Posterior vena cava (tissue), 2 donors: ENCODE data around the gene ZCRB1. TPM values are rescaled to one million over a fixed set of nuclear protein-coding genes. Genes with fewer than 3 reads are reported as not detected.

Source experiments
- DNase-seq: peaks from one replicate; pipeline ENCODE4 v3.0.0-alpha.2; 2020; ENCODE audit warnings: low spot score
- intact Hi-C, 2 donors: fragments of 100-400 bp; cut with DNase I; formaldehyde crosslinking; loops; one replicate each; pipeline versions ENCODE4 v1.14.1 to v1.14.2; 2022 to 2023
- microRNA-seq, 2 donors: library from miRNA; unstranded; fragments of <30 nt; microRNA quantifications; one replicate each; pipeline ENCODE4 v1.2.0, GENCODE V29; 2020 to 2021; ENCODE audit warnings: borderline microRNAs expressed in 2 of 2
- total RNA-seq, 2 donors: library from RNA; stranded (reverse); fragmentation: NEBNext Ultra II Directional; extraction: Animal tissue kit (Norgen Biotek cat#: 25700); gene quantifications; one replicate each; pipeline ENCODE4 v1.2.1, GENCODE V29; 2021
- donor health status: DM: yes; HTN: yes; CAD: no.
- donor health status: DM: yes; HTN: yes; CAD: no.

The ZCRB1 gene
- total RNA-seq, 2 donors from 2014 or later = 42.7 to 45.8 TPM

DNA sequence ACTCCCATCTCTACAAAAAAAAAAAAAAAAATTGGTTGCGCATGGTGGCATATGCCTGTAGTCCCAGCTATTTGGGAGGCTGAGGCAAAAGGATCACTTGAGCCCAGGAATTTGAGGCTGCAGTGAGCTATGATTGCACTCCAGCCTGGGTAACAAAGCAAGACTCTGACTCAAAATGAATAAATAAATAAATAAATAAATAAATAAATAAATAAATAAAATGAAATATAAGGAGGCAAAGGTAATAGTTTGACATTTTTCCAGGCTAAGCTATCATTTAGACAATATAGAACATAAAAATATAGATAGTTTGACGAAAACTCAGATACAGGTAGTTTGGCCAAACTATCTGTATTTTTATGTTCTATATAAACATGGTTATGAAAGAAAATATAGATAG, 40.5 kb downstream of the ZCRB1 start:
- DNase-seq = no peak
- intact Hi-C loops = no loop called here

DNA sequence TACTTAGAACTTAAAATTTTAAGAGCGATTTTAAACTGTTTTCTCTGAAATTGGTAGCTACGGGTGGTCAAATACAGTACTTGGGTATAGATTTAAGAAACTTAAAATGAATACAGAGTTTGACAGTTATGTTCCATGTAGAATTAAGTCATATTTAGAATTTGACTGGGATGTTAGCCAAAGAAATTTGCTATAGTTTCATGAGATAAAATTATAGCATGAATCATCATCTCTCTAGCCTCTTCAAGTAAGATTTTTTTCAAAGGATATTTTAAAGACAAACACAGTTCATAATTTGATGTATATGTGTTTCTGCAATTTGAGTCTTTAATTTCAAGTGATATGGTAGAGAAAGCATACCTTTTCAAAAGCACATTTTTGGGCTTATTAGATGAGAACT, 41.0 kb downstream of the ZCRB1 start:
- no peak for DNase-seq
- intact Hi-C loops = no loop called here

DNA sequence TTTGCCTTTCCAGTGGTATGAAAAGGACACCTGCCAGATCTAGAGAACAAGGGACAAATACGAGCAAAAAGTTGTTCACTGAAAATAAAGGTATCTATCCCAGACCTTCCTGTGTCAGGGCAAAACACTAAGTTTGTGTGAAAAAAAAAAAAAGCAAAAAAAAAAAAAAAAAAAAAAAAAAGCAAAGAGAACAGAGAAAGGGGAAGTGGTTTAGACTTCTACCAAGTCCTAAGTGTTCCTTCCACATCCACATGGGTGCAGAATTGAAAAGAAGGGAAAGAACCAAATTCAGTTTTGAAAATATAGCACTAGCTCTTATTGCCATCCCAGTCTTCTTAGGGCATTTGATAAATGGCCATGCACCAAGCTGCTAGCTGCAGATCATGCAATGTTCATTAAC, 41.7 kb downstream of the ZCRB1 start:
- intact Hi-C loops = no loop called here
- DNase-seq = no peak

DNA sequence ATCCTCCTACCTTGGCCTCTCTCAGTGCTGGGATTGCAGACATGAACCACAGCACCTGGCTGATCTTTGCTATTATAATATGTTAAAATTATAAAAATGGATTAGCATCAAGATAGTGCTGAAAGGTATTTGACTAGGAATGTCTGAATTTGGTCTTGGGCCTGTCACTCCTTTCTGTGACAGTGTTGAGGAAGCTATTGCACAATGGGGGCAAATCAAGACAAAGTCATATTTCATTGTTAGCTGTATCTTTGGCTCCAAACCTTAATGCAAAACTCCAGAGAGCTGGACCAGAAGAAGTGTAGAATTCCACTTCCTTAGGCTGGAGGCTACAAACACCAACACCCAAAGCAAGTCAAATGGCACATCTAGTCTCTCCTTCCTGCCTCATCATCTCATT, 42.2 kb downstream of the ZCRB1 start:
- intact Hi-C loops = no loop called here
- DNase-seq = no peak

DNA sequence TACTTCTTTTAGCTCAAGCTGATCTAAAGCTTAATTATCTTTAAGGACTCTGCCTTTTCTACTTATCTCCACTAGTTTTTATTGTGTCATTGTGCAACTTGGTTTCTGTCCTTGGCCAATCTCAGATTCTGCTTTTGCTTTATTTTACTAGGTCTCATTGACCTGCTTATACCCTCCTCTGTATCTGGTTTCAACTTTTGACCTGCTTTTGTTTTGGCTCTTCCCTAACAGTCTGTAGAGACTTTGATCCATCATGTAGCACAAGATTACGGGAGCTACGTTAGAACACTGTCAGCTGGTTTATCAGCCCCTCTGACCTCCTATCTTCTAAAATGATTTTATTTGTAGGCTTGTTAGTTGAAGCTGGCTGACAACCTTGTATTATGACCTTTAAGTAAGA, 43.6 kb downstream of the ZCRB1 start:
- intact Hi-C loops = no loop called here
- no peak for DNase-seq

DNA sequence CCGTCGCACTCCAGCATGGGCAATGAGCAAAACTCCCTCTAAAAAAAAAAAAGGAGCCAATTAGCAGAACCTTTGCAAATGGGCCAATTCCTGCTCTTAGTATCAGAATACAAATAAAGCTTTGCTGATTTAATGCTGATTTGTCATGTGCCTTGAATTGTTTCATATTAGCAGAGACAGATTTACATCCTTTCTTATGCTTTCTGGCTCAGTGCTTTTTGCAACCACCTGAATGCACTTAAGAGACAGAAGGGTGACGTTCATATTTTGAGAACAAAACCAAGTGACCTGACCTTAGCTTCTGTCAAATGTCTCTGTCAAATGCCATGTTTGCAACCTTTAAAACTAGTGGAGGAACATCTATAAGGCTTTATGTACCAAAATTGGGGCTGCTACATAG, 44.0 kb downstream of the ZCRB1 start:
- DNase-seq = no peak
- intact Hi-C loops = no loop called here

DNA sequence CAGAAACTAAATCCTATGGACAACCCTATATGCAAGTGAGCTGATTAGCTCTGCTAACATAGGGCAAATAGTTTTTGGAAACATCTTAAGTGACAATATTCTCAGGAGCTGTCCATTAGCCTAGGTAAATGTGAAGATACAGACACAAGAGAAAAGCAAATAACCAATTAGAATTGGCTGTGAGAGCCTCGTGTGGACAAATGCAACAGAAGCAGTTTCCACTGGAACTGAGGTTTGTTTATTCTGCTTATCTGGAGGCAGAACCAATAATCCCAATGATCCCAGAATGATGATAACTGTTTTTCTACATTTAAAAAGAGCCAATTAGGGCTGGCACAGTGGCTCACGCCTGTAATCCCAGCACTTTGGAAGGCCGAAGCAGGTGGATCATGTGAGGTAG, 44.6 kb downstream of the ZCRB1 start:
- intact Hi-C loops = no loop called here
- DNase-seq = no peak

DNA sequence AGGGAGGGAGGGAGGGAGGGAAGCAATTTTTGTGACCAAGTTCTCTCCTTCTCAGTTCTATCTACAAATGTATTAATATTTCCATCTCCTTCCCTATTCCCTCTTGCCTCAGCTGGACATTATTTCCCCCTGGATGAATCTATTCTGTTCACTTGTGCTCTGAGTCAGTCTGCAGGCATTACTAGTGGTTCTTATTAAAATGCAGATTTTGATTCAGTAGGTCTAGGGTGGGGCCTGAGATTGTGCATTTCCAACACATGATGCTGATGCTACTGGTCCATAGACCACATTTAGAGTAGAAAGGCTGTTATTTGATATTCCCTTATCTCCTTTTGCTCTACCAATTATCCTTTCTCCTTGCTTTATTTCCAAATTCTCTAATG, 47.8 kb downstream of the ZCRB1 start:
- intact Hi-C loops = no loop called here
- DNase-seq = no peak

DNA sequence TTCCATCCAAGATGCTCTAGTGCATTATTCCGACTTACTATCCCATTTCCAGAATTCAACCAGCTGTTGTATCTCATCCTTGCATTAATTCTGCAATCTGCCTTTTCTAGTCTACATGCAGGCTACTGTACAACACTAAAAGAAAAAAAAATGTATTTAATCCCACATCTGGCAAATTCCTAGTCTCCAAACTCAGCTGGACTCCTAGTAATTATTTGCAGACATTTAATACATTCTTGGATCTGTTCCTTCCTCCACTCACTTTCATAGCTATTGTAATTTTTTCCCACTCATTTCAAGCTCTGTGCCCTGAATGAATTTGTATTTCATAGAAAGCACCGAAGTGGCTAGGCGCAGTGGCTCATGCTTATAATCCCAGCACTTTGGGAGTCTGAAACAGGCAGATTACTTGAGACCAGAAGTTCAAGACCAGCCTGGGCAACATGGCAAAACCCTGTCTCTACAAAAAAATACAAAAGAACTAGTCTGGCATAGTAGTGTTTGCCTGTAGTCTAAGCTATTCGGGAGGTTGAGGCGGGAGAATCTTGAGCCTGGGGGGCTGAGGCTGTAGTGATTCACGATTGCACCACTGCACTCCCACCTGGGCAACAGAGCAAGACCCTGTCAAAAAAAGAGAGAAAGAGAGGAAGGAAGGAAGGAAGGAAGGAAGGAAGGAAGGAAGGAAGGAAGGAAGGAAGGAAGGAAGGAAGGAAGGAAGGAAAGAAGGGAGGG, 48.3 kb downstream of the ZCRB1 start:
- intact Hi-C loops = no loop called here
- DNase-seq = no peak

DNA sequence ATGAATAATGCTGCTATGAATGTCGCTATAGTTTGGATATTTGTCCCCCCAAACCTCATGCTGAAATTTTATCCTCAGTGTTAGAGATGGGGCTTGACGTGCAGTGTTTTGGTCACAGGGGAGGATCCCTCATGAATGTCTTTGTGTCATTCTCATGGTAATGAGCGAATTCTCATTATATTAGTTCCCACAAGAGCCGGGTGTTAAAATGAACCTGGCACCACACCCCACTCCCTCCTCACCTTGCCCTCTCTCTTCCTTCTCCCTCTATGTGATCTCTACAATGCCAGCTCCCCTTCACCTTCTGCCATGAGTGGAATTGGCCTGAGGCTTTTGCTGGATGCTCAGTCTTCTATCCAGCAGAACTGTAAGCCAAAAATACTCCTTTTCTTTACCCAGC, 50.4 kb downstream of the ZCRB1 start:
- DNase-seq = no peak
- intact Hi-C loops = no loop called here

DNA sequence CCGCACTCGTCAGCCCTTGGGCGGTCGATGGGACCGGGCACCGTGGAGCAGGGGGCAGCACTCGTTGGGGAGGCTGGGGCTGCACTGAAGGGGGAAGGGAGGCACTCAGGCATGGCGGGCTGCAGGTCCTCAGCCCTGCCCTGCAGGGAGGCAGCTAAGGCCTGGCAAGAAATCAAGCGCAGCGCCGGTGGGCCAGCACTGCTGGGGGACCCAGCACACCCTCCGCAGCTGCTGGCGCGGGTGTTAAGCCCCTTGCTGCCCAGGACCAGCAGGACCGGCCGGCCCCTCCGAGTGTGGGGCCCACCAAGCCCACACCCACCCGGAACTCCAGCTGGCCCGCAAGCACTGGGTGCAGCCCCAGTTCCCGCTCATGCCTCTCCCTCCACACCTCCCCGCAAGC, 52.2 kb downstream of the ZCRB1 start:
- intact Hi-C loops = no loop called here
- DNase-seq = no peak

DNA sequence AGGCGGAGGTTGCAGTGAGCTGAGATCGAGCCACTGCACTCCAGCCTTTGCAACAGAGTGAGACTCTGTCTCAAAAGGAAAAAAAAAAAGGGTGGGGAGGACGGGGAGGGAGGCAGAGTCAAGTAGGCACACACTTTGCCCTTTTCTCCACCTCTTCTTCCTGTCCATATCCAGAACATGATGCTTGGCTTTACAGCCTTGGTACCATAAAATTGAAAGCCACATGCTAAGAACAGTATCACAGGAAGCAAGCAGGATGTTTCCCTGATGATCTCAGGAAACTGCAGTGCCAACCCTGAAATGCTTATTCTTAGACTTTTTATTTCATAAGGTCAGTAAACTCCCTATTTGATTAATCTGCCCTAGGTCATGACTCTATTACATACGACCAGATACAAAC, 55.3 kb downstream of the ZCRB1 start:
- DNase-seq = no peak

DNA sequence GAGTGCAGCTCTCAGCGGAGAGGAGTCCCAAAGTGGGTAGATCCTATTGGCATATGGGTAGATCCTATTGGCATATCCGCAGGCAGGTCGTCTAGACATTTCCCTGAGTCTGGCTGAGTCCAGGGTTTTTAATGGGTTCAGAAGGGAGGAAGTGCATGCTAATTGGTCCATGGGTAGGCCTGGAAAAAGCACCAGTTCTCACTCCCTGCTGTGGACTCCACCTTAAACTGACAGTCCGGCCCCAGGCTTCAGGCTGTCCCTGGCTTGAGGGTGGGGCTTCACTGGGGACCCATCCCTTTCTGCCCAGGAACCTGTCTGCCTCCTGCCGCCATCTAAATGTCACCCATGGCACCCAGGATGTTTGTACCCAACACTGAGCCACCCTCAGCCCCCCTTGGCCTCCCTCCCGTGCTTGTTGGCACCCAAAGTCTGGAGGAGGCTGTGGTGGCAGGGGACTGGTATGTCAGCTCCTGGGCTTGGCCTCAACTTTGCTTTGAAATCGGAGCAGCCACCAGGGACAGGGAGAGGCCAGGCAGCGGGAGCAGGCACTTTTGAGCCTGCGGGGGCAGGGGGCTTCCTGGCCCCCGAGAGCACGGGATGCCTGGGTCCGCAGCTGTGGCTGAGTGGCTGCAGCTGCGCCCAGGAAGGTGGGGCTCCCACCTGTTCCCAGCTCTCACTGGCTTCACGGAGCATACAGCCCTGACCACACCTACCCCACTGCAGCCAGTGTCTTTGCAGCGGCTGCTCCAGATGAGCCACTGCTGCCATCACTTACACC, 58.3 kb downstream of the ZCRB1 start:
- intact Hi-C loops = no loop called here
- no peak for DNase-seq

More for the DNA sequence above, 55.3 kb downstream of the ZCRB1 start:
- intact Hi-C loops = no loop called here

DNA sequence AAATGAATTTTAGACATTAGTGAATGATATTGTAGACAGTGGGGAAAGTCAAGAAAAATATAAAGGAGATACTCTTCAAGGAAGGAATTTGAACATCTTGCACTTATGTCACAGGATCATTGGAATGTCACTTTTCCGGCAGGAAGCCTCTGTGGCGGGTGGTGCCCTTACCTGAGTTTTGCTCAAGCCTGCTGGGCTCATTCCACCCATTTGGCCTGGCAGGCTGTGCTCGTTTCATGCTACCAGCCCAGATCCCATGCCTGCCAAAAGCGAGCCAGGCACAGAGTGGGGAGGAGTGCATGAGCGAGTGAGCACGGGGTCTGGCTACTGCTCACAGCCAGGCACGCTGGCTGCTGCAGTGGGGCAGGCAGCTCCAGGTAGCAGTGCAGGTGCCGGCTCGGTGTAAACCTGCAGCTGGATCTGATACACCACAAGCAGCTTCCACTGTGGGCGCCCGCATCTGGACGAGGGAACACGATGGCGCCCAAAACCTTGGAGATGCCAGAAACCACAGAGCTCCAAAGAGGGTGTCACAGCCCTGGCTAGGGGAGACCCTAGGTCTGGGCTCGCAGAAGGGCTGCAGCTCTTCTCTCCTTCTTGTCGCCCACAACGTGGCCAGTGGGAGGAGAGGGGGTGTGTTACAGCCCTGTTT, 59.2 kb downstream of the ZCRB1 start:
- no peak for DNase-seq
- intact Hi-C loops = no loop called here

DNA sequence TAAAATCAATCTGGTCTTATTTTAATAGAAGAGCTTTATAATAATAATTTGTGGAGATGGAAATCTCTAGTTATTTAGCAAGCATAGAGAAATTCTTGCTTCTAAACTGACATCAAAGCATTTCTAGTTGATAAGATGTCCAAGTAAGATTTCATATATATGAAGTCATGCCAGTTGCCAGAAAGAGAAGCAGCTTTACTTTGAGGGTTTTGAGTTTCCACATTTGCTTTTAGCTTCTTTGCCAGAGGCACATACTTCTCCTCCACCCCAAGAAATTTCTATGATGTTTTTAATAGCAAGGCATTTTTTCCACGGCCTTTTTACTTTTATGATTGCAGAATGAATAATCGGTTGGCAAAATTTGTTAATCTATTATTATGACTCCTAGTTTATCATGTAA, 63.6 kb downstream of the ZCRB1 start:
- DNase-seq = no peak
- intact Hi-C loops = no loop called here

Small RNA genes within 50 kb of the gene (microRNA-seq; reads per million reads assigned to microRNA genes)
- gene MIR7851 = 0 to 0.32 reads per million in 2 donors

Other genes with a start within 250 kb of the ZCRB1 start
- 10 to 100 TPM in 1 of 2 donors, 1 to 10 TPM in 1; 9.4 to 13.7 TPM for gene GXYLT1, start 181.2 kb downstream of the ZCRB1 start, total RNA-seq
- 10 to 100 TPM; 40.8 to 55.3 TPM for gene YAF2, start 87.8 kb downstream of the ZCRB1 start, total RNA-seq
- 10 to 100 TPM; 43.4 to 45.3 TPM for gene PPHLN1, start 73 bp upstream of the ZCRB1 start, total RNA-seq